ENCODE measurements around the gene DDX10. TPM values are rescaled to one million over a fixed set of nuclear protein-coding genes. Genes with fewer than 3 reads are reported as not detected.
A peak's percentile ranks its signal among the peaks of the same experiment; 100 is the strongest.
"Not testable (repeated sequence)": the region's sequence is repeated elsewhere in the genome, so short reads cannot be mapped to it uniquely, and the experiment has no call there.

The DDX10 gene
- total RNA-seq, 4 donors from 2014 or later: 11.5 to 22.0 (median 14.3) TPM

DNA sequence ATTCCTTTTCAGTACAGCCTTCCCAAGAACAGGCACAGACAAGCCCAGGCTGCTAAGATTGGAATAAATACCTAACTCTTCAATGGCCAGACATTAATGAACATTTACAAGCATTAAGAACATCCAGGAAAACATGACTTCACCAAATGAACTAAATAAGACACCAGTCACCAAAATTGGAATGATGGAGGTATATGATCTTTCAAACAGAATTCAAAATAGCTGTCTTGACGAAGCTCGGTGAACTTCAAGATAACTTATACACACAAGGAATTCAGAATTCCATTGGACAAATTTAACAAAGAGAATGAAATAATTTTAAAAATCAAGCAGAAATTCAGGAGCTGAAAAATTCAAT, 16.4 kb upstream of the DDX10 start:
- H3K27ac ChIP-seq (replicated peaks in 1 of 4): no peak overlapping the region
- intact Hi-C loops (cut with DNase I): loop anchor here (10.0 kb wide), 1 partner anchor 304 kb away; no protein-coding TSS in a partner anchor
- no peaks in the 10 kb centered on the region for H3K36me3 ChIP-seq
- WGBS: 86% methylated on average over 2 of the region's 2 CpGs
- DNase-seq (ENCODE audit: extremely low spot score): no peak
- peaks cover 0 to 7% (median 3%) of the 10 kb centered on the region in 4 donors for H3K4me1 ChIP-seq
- H3K27me3 ChIP-seq: no peaks in the 10 kb centered on the region
- no peak overlapping the region for H3K4me3 ChIP-seq
- TF ChIP-seq EP300 (IDR thresholded peaks at IDR 0.05): no peak
- no peak for TF ChIP-seq POLR2AphosphoS5 (IDR thresholded peaks at IDR 0.05)
- TF ChIP-seq, protein P1, sequence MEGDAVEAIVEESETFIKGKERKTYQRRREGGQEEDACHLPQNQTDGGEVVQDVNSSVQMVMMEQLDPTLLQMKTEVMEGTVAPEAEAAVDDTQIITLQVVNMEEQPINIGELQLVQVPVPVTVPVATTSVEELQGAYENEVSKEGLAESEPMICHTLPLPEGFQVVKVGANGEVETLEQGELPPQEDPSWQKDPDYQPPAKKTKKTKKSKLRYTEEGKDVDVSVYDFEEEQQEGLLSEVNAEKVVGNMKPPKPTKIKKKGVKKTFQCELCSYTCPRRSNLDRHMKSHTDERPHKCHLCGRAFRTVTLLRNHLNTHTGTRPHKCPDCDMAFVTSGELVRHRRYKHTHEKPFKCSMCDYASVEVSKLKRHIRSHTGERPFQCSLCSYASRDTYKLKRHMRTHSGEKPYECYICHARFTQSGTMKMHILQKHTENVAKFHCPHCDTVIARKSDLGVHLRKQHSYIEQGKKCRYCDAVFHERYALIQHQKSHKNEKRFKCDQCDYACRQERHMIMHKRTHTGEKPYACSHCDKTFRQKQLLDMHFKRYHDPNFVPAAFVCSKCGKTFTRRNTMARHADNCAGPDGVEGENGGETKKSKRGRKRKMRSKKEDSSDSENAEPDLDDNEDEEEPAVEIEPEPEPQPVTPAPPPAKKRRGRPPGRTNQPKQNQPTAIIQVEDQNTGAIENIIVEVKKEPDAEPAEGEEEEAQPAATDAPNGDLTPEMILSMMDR (IDR thresholded peaks at IDR 0.05): no peak
- TF ChIP-seq POLR2A (IDR thresholded peaks at IDR 0.05; ENCODE audit: low read depth): no peak
- no peaks in the 10 kb centered on the region for H3K9me3 ChIP-seq

DNA sequence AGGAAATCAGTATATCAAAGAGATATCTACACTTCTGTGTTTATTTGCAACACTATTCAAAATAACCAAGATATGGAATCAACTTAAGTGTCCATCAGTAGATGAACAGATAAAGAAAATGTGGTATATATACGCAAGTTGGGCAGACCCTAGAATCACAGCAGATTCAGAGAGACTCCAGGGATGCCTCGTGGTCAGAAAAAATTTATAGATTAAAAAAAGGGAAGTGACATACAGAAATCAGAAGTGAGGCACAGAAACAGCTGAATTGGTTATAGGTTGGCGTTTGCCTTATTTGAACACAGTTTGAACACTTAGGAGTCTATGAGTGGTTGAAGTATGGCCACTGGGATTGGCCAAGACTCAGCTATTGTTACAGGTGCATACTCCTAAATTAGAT, 10.8 kb upstream of the DDX10 start:
- H3K9me3 ChIP-seq; H3K4me1 ChIP-seq; H3K27ac ChIP-seq (replicated peaks in 1 of 4); H3K36me3 ChIP-seq; intact Hi-C loops (cut with DNase I); H3K4me3 ChIP-seq; H3K27me3 ChIP-seq; DNase-seq (ENCODE audit: extremely low spot score): not testable (repeated sequence)
- 68% methylated on average over 3 of the region's 3 CpGs for WGBS

DNA sequence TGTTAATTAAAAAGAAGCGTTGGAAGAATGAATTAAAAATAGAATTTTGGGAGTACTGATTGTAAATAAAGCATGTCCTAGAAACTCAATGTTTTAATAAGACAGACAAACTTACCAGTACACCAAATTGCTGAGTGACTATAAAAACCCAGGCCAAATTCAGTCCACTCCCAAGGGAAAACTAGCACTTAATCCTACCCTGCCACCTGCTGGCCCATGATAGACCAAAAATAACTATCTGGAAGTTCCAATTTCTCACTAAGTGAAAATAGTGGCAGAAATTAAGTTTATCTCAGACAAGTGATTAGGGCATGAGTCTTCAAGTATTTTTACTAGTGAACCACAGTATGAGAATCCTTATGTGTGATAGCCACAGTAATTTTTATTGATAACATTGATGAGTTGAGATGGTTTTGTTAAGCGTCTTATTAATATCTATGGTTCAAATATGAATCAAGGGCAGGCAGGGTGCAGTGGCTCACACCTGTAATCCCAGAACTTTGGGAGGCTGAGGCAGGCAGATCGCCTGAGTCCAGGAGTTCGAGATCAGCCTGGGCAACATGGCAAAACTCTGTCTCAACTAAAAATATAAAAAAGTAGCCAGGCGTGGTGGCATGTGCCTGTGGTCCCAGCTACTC, 9.8 kb upstream of the DDX10 start:
- H3K27me3 ChIP-seq: no peaks in the 10 kb centered on the region
- no peak overlapping the region for H3K4me3 ChIP-seq
- intact Hi-C loops (cut with DNase I): no loop called here
- no peak for DNase-seq (ENCODE audit: extremely low spot score)
- no peaks in the 10 kb centered on the region for H3K9me3 ChIP-seq
- H3K36me3 ChIP-seq: no peaks in the 10 kb centered on the region
- TF ChIP-seq EP300 (IDR thresholded peaks at IDR 0.05): no peak
- no peak for TF ChIP-seq POLR2A (IDR thresholded peaks at IDR 0.05; ENCODE audit: low read depth)
- TF ChIP-seq POLR2AphosphoS5 (IDR thresholded peaks at IDR 0.05): no peak
- TF ChIP-seq, protein P1 (IDR thresholded peaks at IDR 0.05): peak; percentile 38 to 49 (median 40)
- 72% methylated on average over 5 of the region's 5 CpGs for WGBS
- no peaks in the 10 kb centered on the region for H3K4me1 ChIP-seq
- no peak overlapping the region for H3K27ac ChIP-seq (replicated peaks in 1 of 4)

DNA sequence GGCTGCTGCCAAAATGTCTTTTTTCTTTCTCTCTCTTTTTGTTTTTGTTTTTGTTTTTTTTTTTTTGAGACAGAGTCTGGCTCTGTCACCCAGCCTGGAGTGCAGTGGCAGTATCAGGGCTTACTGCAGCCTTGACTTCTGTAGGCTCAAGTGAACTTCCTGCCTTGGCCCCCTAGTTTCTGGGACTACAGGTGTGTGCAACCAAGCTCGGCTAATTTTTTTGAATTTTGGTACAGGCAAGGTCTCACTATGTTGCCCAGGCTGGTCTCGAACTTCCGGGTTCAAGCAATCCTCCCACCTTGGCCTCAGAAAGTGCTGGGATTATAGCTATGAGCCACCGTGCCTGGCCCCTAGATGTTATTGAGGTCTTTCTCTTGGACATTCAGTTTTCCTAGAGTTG, 2.2 kb upstream of the DDX10 start:
- TF ChIP-seq, protein P1 (IDR thresholded peaks at IDR 0.05): no peak
- TF ChIP-seq POLR2A (IDR thresholded peaks at IDR 0.05; ENCODE audit: low read depth) (no peak), POLR2AphosphoS5 (IDR thresholded peaks at IDR 0.05) (no peak), EP300 (IDR thresholded peaks at IDR 0.05) (no peak)

DNA sequence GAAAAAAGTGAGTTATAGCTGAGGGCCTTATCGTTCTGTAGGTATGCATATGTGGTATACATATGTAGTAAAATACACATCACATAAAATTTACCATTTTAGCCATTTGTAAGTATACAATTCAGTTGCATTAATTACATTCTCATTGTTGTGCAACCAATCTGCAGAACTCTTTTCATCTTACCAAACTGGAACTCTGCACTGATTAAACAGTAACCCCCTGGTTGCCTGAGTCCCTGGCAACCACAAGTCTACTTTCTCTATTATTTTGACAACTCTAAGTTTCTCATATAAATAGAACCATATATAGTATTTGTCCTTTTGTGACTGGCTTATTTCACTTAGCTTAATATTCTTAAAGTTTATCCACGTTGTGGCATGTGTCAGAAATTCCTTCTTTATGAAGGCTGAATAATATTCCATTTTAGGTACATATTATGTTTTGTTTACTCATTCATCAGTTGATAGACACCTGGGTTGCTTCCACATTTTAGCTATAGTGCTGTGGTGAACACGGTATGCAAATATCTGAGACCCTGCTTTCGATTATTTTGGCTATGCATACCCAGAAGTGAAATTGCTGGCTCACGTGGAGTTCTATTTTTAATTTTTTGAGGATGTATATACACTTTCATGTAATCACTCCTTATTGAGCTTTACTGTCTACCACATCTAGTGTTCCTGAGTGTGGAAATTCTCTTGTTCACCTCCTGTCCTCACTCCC, 1.6 kb upstream of the DDX10 start:
- Histone ChIP-seq H3K27me3 (no peaks in the 10 kb centered on the region), H3K4me3 (no peak overlapping the region), H3K9me3 (no peaks in the 10 kb centered on the region), H3K27ac (replicated peaks in 1 of 4) (no peak overlapping the region), H3K4me1 (peaks cover 19 to 35% (median 32%) of the 10 kb centered on the region in 4 donors), H3K36me3 (no peaks in the 10 kb centered on the region)
- DNase-seq (ENCODE audit: extremely low spot score): no peak
- TF ChIP-seq POLR2AphosphoS5 (IDR thresholded peaks at IDR 0.05) (no peak), POLR2A (IDR thresholded peaks at IDR 0.05; ENCODE audit: low read depth) (no peak), EP300 (IDR thresholded peaks at IDR 0.05) (no peak)
- TF ChIP-seq, protein P1 (IDR thresholded peaks at IDR 0.05): no peak
- intact Hi-C loops (cut with DNase I): loop anchor here (10.0 kb wide), 3 partner anchors 169 to 549 kb away; partner anchors contain the start of genes ATM, NPAT and POGLUT3
- WGBS: 68% methylated on average over 5 of the region's 5 CpGs

More for the DNA sequence above, 2.2 kb upstream of the DDX10 start:
- DNase-seq (ENCODE audit: extremely low spot score): no peak
- Histone ChIP-seq H3K27ac (replicated peaks in 1 of 4) (no peak overlapping the region), H3K27me3 (no peaks in the 10 kb centered on the region), H3K4me1 (peaks cover 19 to 31% (median 28%) of the 10 kb centered on the region in 4 donors), H3K9me3 (no peaks in the 10 kb centered on the region), H3K36me3 (no peaks in the 10 kb centered on the region), H3K4me3 (no peak overlapping the region)
- intact Hi-C loops (cut with DNase I): loop anchor here (10.0 kb wide), 3 partner anchors 168 to 548 kb away; partner anchors contain the start of genes ATM, NPAT and POGLUT3
- 91% methylated on average over 4 of the region's 4 CpGs for WGBS
